ENCODE results near the gene ACSL3.
"Not testable (repeated sequence)": the region's sequence is repeated elsewhere in the genome, so short reads cannot be mapped to it uniquely, and the experiment has no call there.

ACSL3 gene

GRCh38 chr2:222969491-222969890 is 108.7 kb downstream of the ACSL3 start:
- FAIRE-seq (no peak), DNase-seq (ENCODE audit: low spot score) (no peak)

GRCh38 chr2:222972420-222972819 is 111.6 kb downstream of the ACSL3 start:
- DNase-seq (ENCODE audit: low spot score) (peak; percentile 52), FAIRE-seq (peak; percentile 55)

GRCh38 chr2:222973237-222973636 is 112.4 kb downstream of the ACSL3 start:
- FAIRE-seq (peak; percentile 74), DNase-seq (ENCODE audit: low spot score) (peak; percentile 27)

- FAIRE-seq (no peak), DNase-seq (ENCODE audit: low spot score) (no peak)
Observed at GRCh38 chr2:222973733-222974132, 112.9 kb downstream of the ACSL3 start.

GRCh38 chr2:222976521-222977061 is 115.8 kb downstream of the ACSL3 start:
- no peak for DNase-seq (ENCODE audit: low spot score)
- no peak for FAIRE-seq

GRCh38 chr2:222977121-222977520 is 116.3 kb downstream of the ACSL3 start:
- DNase-seq (ENCODE audit: low spot score) (no peak), FAIRE-seq (no peak)

- FAIRE-seq (no peak), DNase-seq (ENCODE audit: low spot score) (no peak)
Observed at GRCh38 chr2:222978850-222979249, 118.0 kb downstream of the ACSL3 start.

- no peak for DNase-seq (ENCODE audit: low spot score)
- no peak for FAIRE-seq
Observed at GRCh38 chr2:222979484-222979883, 118.6 kb downstream of the ACSL3 start.

- DNase-seq (ENCODE audit: low spot score): peak; percentile 46
Observed at GRCh38 chr2:222982010-222982908, 121.4 kb downstream of the ACSL3 start.

GRCh38 chr2:222982909-222983265 is 122.1 kb downstream of the ACSL3 start:
- FAIRE-seq (no peak), DNase-seq (ENCODE audit: low spot score) (no peak)

More at GRCh38 chr2:222982010-222982908, 121.4 kb downstream of the ACSL3 start:
- FAIRE-seq: no peak

GRCh38 chr2:222984908-222985307 is 124.1 kb downstream of the ACSL3 start:
- no peak for FAIRE-seq

GRCh38 chr2:222989431-222989830 is 128.6 kb downstream of the ACSL3 start:
- no peak for DNase-seq (ENCODE audit: low spot score)
- no peak for FAIRE-seq

More at GRCh38 chr2:222984908-222985307, 124.1 kb downstream of the ACSL3 start:
- no peak for DNase-seq (ENCODE audit: low spot score)

- DNase-seq (ENCODE audit: low spot score): not testable (repeated sequence)
- FAIRE-seq: peak; percentile 48
Observed at GRCh38 chr2:222990206-222990605, 129.4 kb downstream of the ACSL3 start.

- DNase-seq (ENCODE audit: low spot score): no peak
- no peak for FAIRE-seq
Observed at GRCh38 chr2:222992137-222992536, 131.3 kb downstream of the ACSL3 start.

All from urothelium cell line (cell line).